Esophagus muscularis mucosa (tissue), 4 donors: ENCODE measurements around the gene DRAP1. TPM values are rescaled to one million over a fixed set of nuclear protein-coding genes. Genes with fewer than 3 reads are reported as not detected.

Experiments used
- DNase-seq: peaks from one replicate; pipeline ENCODE4 v3.0.0-alpha.2; 2017; ENCODE audit errors: extremely low spot score
- H3K27ac ChIP-seq, 4 donors: fragments of 200-600 bp; sonication (generic); replicated peaks in 1 of 4; 1 replicate in 3 of 4; 2 replicates in 1 of 4; pipeline ENCODE4 v1.5.1; 2016 to 2019; ENCODE audit warnings: mild to moderate bottlenecking in 1 of 4
- H3K27me3 ChIP-seq, 4 donors: fragments of 200-600 bp; sonication (generic); one replicate each; pipeline versions ENCODE4 v1.5.1 to v1.6.0; 2016 to 2019
- H3K36me3 ChIP-seq, 4 donors: fragments of 200-600 bp; sonication (generic); one replicate each; pipeline ENCODE4 v1.5.1; 2016 to 2019
- H3K4me1 ChIP-seq, 4 donors: fragments of 200-600 bp; sonication (generic); one replicate each; pipeline ENCODE4 v1.5.1; 2016 to 2019
- H3K4me3 ChIP-seq, 4 donors: fragments of 200-600 bp; sonication (generic); 1 replicate in 2 of 4; 2 replicates in 2 of 4; pipeline ENCODE4 v1.5.1; 2016 to 2019; ENCODE audit warnings: mild to moderate bottlenecking in 4 of 4, moderate library complexity in 1 of 4
- H3K9me3 ChIP-seq, 4 donors: fragments of 200-600 bp; sonication (generic); 1 replicate in 3 of 4; 2 replicates in 1 of 4; pipeline ENCODE4 v1.5.1; 2016 to 2019
- CTCF ChIP-seq, 3 experiments: fragments of 200-600 bp in 2 of 3; fragments of 450-650 bp in 1 of 3; sonication (generic) in 2 of 3; IDR thresholded peaks; one replicate each; pipeline ENCODE4 v1.5.1; 2017 to 2019; ENCODE audit warnings: antibody characterized with exemption in 3 of 3, mild to moderate bottlenecking in 2 of 3, moderate library complexity in 1 of 3
- EP300 ChIP-seq: sonication (generic); formaldehyde crosslinking; IDR thresholded peaks from one replicate; pipeline ENCODE4 v1.6.1; 2017; ENCODE audit warnings: antibody characterized with exemption
- POLR2A ChIP-seq: fragments of 450-650 bp; IDR thresholded peaks from one replicate; pipeline ENCODE4 v1.6.1; 2017; ENCODE audit warnings: antibody characterized with exemption, moderate library complexity, mild to moderate bottlenecking, low read depth
- POLR2AphosphoS5 ChIP-seq, 2 donors: sonication (generic); formaldehyde crosslinking; IDR thresholded peaks; one replicate each; pipeline ENCODE4 v1.6.1; 2017; ENCODE audit warnings: antibody characterized with exemption in 2 of 2
- WGBS: methylation state at CpG from one replicate; pipeline ENCODE4 v1.1.5; 2018; 5-methylcytosine and 5-hydroxymethylcytosine counted together
- intact Hi-C: fragments of 100-400 bp; cut with DNase I; formaldehyde crosslinking; loops from one replicate; pipeline ENCODE4 v1.15.1; 2023
- total RNA-seq, 4 donors: library from RNA; depleted of rRNA; stranded (reverse); fragments of >200 nt; gene quantifications; one replicate each; pipeline versions ENCODE4 v1.1.0 to v1.2.1, GENCODE V29; 2016

DRAP1 gene
- total RNA-seq, 4 donors from 2014 or later, result 78.4 to 122 (median 101) TPM

GRCh38 chr11:65880027-65880426 is 39.2 kb upstream of the DRAP1 start:
- H3K27me3 ChIP-seq, result no peaks in the 10 kb centered on the region
- intact Hi-C loops, result no loop called here
- H3K4me1 ChIP-seq, result peaks cover 4 to 11% (median 10%) of the 10 kb centered on the region in 4 donors
- H3K9me3 ChIP-seq, result no peaks in the 10 kb centered on the region
- TF ChIP-seq POLR2AphosphoS5 (IDR thresholded peaks at IDR 0.05) (no peak), CTCF (IDR thresholded peaks at IDR 0.05) (no peak), POLR2A (no peak), EP300 (no peak)
- H3K27ac ChIP-seq, result no peak overlapping the region
- peaks cover 8 to 33% (median 28%) of the 10 kb centered on the region in 4 donors for H3K36me3 ChIP-seq
- no peak overlapping the region for H3K4me3 ChIP-seq
- 86% methylated on average over 5 of the region's 7 CpGs for WGBS
- DNase-seq, result no peak

GRCh38 chr11:65880844-65881421 is 38.3 kb upstream of the DRAP1 start:
- H3K9me3 ChIP-seq, result no peaks in the 10 kb centered on the region
- no peak for TF ChIP-seq POLR2AphosphoS5 (IDR thresholded peaks at IDR 0.05)
- TF ChIP-seq CTCF (IDR thresholded peaks at IDR 0.05), result no peak
- TF ChIP-seq POLR2A, result no peak
- TF ChIP-seq EP300, result no peak
- no peak overlapping the region for H3K4me3 ChIP-seq
- H3K27me3 ChIP-seq, result no peaks in the 10 kb centered on the region
- intact Hi-C loops, result no loop called here
- no peak overlapping the region for H3K27ac ChIP-seq
- DNase-seq, result no peak
- H3K4me1 ChIP-seq, result peaks cover 5 to 19% (median 12%) of the 10 kb centered on the region in 4 donors
- 61% methylated on average over 7 of the region's 7 CpGs for WGBS
- H3K36me3 ChIP-seq, result peaks cover 8 to 42% (median 37%) of the 10 kb centered on the region in 4 donors

- H3K27me3 ChIP-seq, result no peaks in the 10 kb centered on the region
- H3K4me3 ChIP-seq, result no peak overlapping the region
- intact Hi-C loops, result no loop called here
- no peak overlapping the region for H3K27ac ChIP-seq
- H3K36me3 ChIP-seq, result peaks cover 8 to 48% (median 44%) of the 10 kb centered on the region in 4 donors
- WGBS, result 87% methylated on average over 19 of the region's 30 CpGs
- TF ChIP-seq POLR2A, result no peak
- no peak for TF ChIP-seq CTCF (IDR thresholded peaks at IDR 0.05)
- TF ChIP-seq EP300, result no peak
- TF ChIP-seq POLR2AphosphoS5 (IDR thresholded peaks at IDR 0.05), result no peak
- H3K4me1 ChIP-seq, result peaks cover 10 to 31% (median 21%) of the 10 kb centered on the region in 4 donors
- no peak for DNase-seq
- no peaks in the 10 kb centered on the region for H3K9me3 ChIP-seq
Measured at GRCh38 chr11:65882120-65883057, 36.8 kb upstream of the DRAP1 start.

- peaks cover 8 to 48% (median 44%) of the 10 kb centered on the region in 4 donors for H3K36me3 ChIP-seq
- TF ChIP-seq EP300 (no peak), CTCF (IDR thresholded peaks at IDR 0.05) (no peak), POLR2A (no peak), POLR2AphosphoS5 (IDR thresholded peaks at IDR 0.05) (no peak)
Measured at GRCh38 chr11:65883058-65883761, 36.0 kb upstream of the DRAP1 start.

More at GRCh38 chr11:65883058-65883761, 36.0 kb upstream of the DRAP1 start:
- intact Hi-C loops, result no loop called here
- peaks cover 15 to 39% (median 28%) of the 10 kb centered on the region in 4 donors for H3K4me1 ChIP-seq
- no peaks in the 10 kb centered on the region for H3K27me3 ChIP-seq
- no peak overlapping the region for H3K27ac ChIP-seq
- DNase-seq, result no peak
- 87% methylated on average over 13 of the region's 13 CpGs for WGBS
- H3K9me3 ChIP-seq, result no peaks in the 10 kb centered on the region
- H3K4me3 ChIP-seq, result no peak overlapping the region
